Caco-2 (cell line): Measurements from ENCODE around the gene DCBLD2. TPM values are rescaled to one million over a fixed set of nuclear protein-coding genes. Genes with fewer than 3 reads are reported as not detected.

Experiments
- BruUV-seq: library from RNA; stranded (reverse); fragments of 400-500 nt; replicated peaks from 2 replicates; lab custom pipeline; 2021; lab: Mats Ljungman, UMichigan
- CTCF ChIA-PET: fragments of 300-600 bp; sonication (Branson Sonifier 250); formaldehyde crosslinking; loops from one replicate; lab custom pipeline; 2022; ENCODE audit warnings: antibody characterized with exemption; lab: Charles Lee
- POLR2A ChIA-PET: fragments of 300-600 bp; sonication (Branson Sonifier 250); formaldehyde crosslinking; loops from one replicate; lab custom pipeline; 2022; ENCODE audit warnings: antibody characterized with exemption; lab: Charles Lee
- DNase-seq, 2 experiments: peaks; one replicate each; pipeline versions ENCODE4 v3.0.0 to v3.0.0-alpha.2; 2020 to 2022
- H3K27me3 ChIP-seq: replicated peaks from 2 replicates; pipeline ENCODE4 v1.6.0; 2011; ENCODE audit warnings: low read length; ENCODE audit not compliant: control insufficient read depth, insufficient read depth
- H3K36me3 ChIP-seq: 2 replicates; pipeline ENCODE4 v1.5.1; 2011; ENCODE audit warnings: low read length; ENCODE audit not compliant: control insufficient read depth, insufficient read depth
- H3K4me1 ChIP-seq: fragments of 250-450 bp; sonication (Bioruptor Pico); 2 replicates; pipeline ENCODE4 v1.5.1; 2020; ENCODE audit warnings: mild to moderate bottlenecking
- H3K4me3 ChIP-seq: 2 replicates; pipeline ENCODE4 v1.5.1; 2011; ENCODE audit warnings: low read depth, mild to moderate bottlenecking, control low read depth, low read length
- H3K9me3 ChIP-seq: fragments of 250-450 bp; sonication (Bioruptor Pico); 2 replicates; pipeline ENCODE4 v1.5.1; 2020; ENCODE audit warnings: mild to moderate bottlenecking, moderate library complexity
- H3K27ac Mint-ChIP-seq: one replicate; pipeline ENCODE4 v1.8.0; 2022; ENCODE audit warnings: mixed read lengths; ENCODE audit not compliant: unreplicated experiment
- H3K27me3 Mint-ChIP-seq: one replicate; pipeline ENCODE4 v1.8.0; 2022; ENCODE audit warnings: mixed read lengths; ENCODE audit not compliant: insufficient read depth, unreplicated experiment
- H3K36me3 Mint-ChIP-seq: one replicate; pipeline ENCODE4 v1.8.0; 2022; ENCODE audit warnings: mild to moderate bottlenecking, mixed read lengths; ENCODE audit not compliant: insufficient read depth, unreplicated experiment
- H3K4me1 Mint-ChIP-seq: one replicate; pipeline ENCODE4 v1.8.0; 2022; ENCODE audit warnings: low read depth, mixed read lengths; ENCODE audit not compliant: unreplicated experiment
- H3K4me3 Mint-ChIP-seq: one replicate; pipeline ENCODE4 v1.8.0; 2022; ENCODE audit warnings: mild to moderate bottlenecking, moderate library complexity, mixed read lengths; ENCODE audit not compliant: unreplicated experiment
- H3K9me3 Mint-ChIP-seq: one replicate; pipeline ENCODE4 v1.8.0; 2022; ENCODE audit warnings: mixed read lengths; ENCODE audit not compliant: unreplicated experiment
- CTCF ChIP-seq, 2 experiments: fragments of 200-600 bp in 1 of 2; IDR thresholded peaks; 1 replicate in 1 of 2; 2 replicates in 1 of 2; pipeline versions ENCODE4 v1.5.1 to v1.8.0; 2011 to 2022; ENCODE audit warnings: antibody characterized with exemption in 1 of 2, control low read depth in 1 of 2, inconsistent platforms in 1 of 2, low read depth in 1 of 2, low read length in 1 of 2, mild to moderate bottlenecking in 1 of 2, moderate library complexity in 1 of 2; ENCODE audit not compliant: insufficient read depth in 1 of 2, severe bottlenecking in 1 of 2, unreplicated experiment in 1 of 2
- intact Hi-C: fragments of 100-400 bp; cut with micrococcal nuclease; formaldehyde crosslinking; loops from one replicate; pipeline ENCODE4 v1.10.0; 2022; ENCODE audit not compliant: unreplicated experiment
- total RNA-seq: library from RNA; stranded (reverse); gene quantifications from 2 replicates; pipeline ENCODE4 v1.2.3, GENCODE V29; 2022

The DCBLD2 gene
- total RNA-seq, 1 experiment from 2014 or later = 53.0 TPM

DNA sequence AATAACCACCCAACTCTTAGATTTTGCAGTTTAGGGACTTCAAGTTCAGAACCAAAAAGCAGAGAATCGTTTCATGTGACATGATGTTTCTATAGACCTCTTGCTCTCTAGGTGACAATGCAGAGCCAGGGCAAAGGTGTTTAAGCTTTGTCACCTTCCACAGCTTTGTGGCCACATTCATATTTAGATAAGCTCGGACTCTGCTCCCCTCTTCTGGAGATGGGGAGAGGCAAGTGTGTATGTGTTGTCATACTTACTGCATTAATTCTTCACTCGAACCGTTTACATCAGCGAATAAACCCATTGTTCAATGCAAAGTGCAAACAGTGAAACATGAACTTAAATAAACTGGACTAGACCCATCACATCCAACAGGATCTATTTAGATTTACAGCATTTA lies 105.2 kb downstream of the DCBLD2 start:
- no peaks in the 10 kb centered on the region for H3K9me3 Mint-ChIP-seq
- intact Hi-C loops = loop anchor here (1.0 kb wide), 2 partner anchors 19 to 194 kb away; no protein-coding TSS in a partner anchor
- no peak overlapping the region for H3K27ac Mint-ChIP-seq
- no peak for DNase-seq
- H3K9me3 ChIP-seq = no peaks in the 10 kb centered on the region
- H3K27me3 ChIP-seq = no peaks in the 10 kb centered on the region
- no TSS peak for BruUV-seq
- POLR2A ChIA-PET = no interaction called here
- H3K4me1 ChIP-seq = peaks cover 7% of the 10 kb centered on the region; the same call in 1 of the 2 replicates
- CTCF ChIA-PET = interaction anchor here (0.6 to 1.0 kb wide), 2 partner anchors 184 to 194 kb away, joined by 3 read pairs; no protein-coding TSS in a partner anchor
- H3K4me3 ChIP-seq = no peak overlapping the region
- no peaks in the 10 kb centered on the region; the same call in none of the 2 replicates for H3K36me3 ChIP-seq
- H3K36me3 Mint-ChIP-seq = peaks cover 71% of the 10 kb centered on the region
- no peaks in the 10 kb centered on the region for H3K27me3 Mint-ChIP-seq
- H3K4me3 Mint-ChIP-seq = no peak overlapping the region
- TF ChIP-seq CTCF (IDR thresholded peaks at IDR 0.05; ENCODE audit: insufficient read depth in 1 of 2, low read depth in 1 of 2, low read length in 1 of 2, severe bottlenecking in 1 of 2, unreplicated experiment in 1 of 2) = peak in 1 of 2 experiments; percentile 51
- H3K4me1 Mint-ChIP-seq = peaks cover 5% of the 10 kb centered on the region

- no peak for DNase-seq
- no peaks in the 10 kb centered on the region for H3K9me3 ChIP-seq
- Mint-ChIP-seq H3K4me1 (peaks cover 5% of the 10 kb centered on the region), H3K9me3 (no peaks in the 10 kb centered on the region), H3K27ac (no peak overlapping the region), H3K27me3 (no peaks in the 10 kb centered on the region), H3K4me3 (no peak overlapping the region), H3K36me3 (peaks cover 60% of the 10 kb centered on the region)
- no peak for TF ChIP-seq CTCF (IDR thresholded peaks at IDR 0.05; ENCODE audit: insufficient read depth in 1 of 2, low read depth in 1 of 2, low read length in 1 of 2, severe bottlenecking in 1 of 2, unreplicated experiment in 1 of 2)
- ChIA-PET CTCF (no interaction called here), POLR2A (no interaction called here)
- H3K4me1 ChIP-seq = peaks cover 7% of the 10 kb centered on the region; the same call in 1 of the 2 replicates
- BruUV-seq = TSS peak; percentile 9
- no peaks in the 10 kb centered on the region; the same call in 1 of the 2 replicates for H3K36me3 ChIP-seq
- no peaks in the 10 kb centered on the region for H3K27me3 ChIP-seq
- no peak overlapping the region for H3K4me3 ChIP-seq
- intact Hi-C loops = no loop called here
Measured at GRCh38 chr3:98793971-98794370, 107.5 kb downstream of the DCBLD2 start.

GRCh38 chr3:98791341-98792325 lies 109.9 kb downstream of the DCBLD2 start:
- no peak overlapping the region for H3K27ac Mint-ChIP-seq
- no peak for DNase-seq
- H3K4me1 Mint-ChIP-seq = peaks cover 8% of the 10 kb centered on the region
- peaks cover 53% of the 10 kb centered on the region for H3K36me3 Mint-ChIP-seq
- intact Hi-C loops = no loop called here
- Histone ChIP-seq H3K36me3 (no peaks in the 10 kb centered on the region; the same call in 1 of the 2 replicates), H3K4me3 (no peak overlapping the region), H3K27me3 (no peaks in the 10 kb centered on the region), H3K4me1 (peaks cover 23% of the 10 kb centered on the region), H3K9me3 (no peaks in the 10 kb centered on the region)
- no TSS peak for BruUV-seq
- H3K4me3 Mint-ChIP-seq = no peak overlapping the region
- CTCF ChIA-PET = no interaction called here
- no peaks in the 10 kb centered on the region for H3K27me3 Mint-ChIP-seq
- TF ChIP-seq CTCF (IDR thresholded peaks at IDR 0.05; ENCODE audit: insufficient read depth in 1 of 2, low read depth in 1 of 2, low read length in 1 of 2, severe bottlenecking in 1 of 2, unreplicated experiment in 1 of 2) = no peak
- H3K9me3 Mint-ChIP-seq = no peaks in the 10 kb centered on the region
- POLR2A ChIA-PET = no interaction called here
